Activated CD8-positive, alpha-beta T cell treated with anti-CD3 and anti-CD28 coated beads, Interleukin-2, amount 10 ng/mL, durations not matched to agents 7 days and 5 days (primary cell): ENCODE data around the gene XPC. TPM values are rescaled to one million over a fixed set of nuclear protein-coding genes. Genes with fewer than 3 reads are reported as not detected.
"Not testable (repeated sequence)": the region's sequence is repeated elsewhere in the genome, so short reads cannot be mapped to it uniquely, and the experiment has no call there.

Experiments
- ATAC-seq: fragments of 150-1000 bp; cut with Tn5 transposase; one replicate; pipeline ENCODE4 v1.10.0; 2021; ENCODE audit warnings: moderate library complexity
- CTCF ChIA-PET: fragments of 350-600 bp; sonication (Branson Sonifier 250); formaldehyde crosslinking; loops from one replicate; lab custom pipeline; 2021; ENCODE audit warnings: antibody characterized with exemption; lab: Charles Lee
- POLR2A ChIA-PET: fragments of 350-600 bp; sonication (Branson Sonifier 250); formaldehyde crosslinking; loops from one replicate; lab custom pipeline; 2021; ENCODE audit warnings: antibody characterized with exemption; lab: Charles Lee
- DNase-seq: peaks from one replicate; pipeline ENCODE4 v3.0.0-alpha.2; 2020
- H3K27ac Mint-ChIP-seq: one replicate; pipeline ENCODE4 v1.8.0; 2021; ENCODE audit warnings: mild to moderate bottlenecking, mixed read lengths
- H3K27me3 Mint-ChIP-seq: one replicate; pipeline ENCODE4 v1.8.0; 2021; ENCODE audit warnings: low read depth, mixed read lengths
- H3K36me3 Mint-ChIP-seq: one replicate; pipeline ENCODE4 v1.8.0; 2021; ENCODE audit warnings: low read depth, mixed read lengths
- H3K4me1 Mint-ChIP-seq: one replicate; pipeline ENCODE4 v1.8.0; 2021; ENCODE audit warnings: low read depth, mixed read lengths
- H3K4me3 Mint-ChIP-seq: one replicate; pipeline ENCODE4 v1.8.0; 2021; ENCODE audit warnings: mild to moderate bottlenecking, mixed read lengths
- H3K9me3 Mint-ChIP-seq: one replicate; pipeline ENCODE4 v1.8.0; 2022; ENCODE audit warnings: mixed read lengths; ENCODE audit not compliant: insufficient read depth
- total RNA-seq, 2 experiments: library from RNA; stranded (reverse); gene quantifications; one replicate each; pipeline ENCODE4 v1.2.3, GENCODE V29; 2021

XPC gene
- total RNA-seq = 10 to 100 TPM; 29.4 to 31.6 TPM

DNA sequence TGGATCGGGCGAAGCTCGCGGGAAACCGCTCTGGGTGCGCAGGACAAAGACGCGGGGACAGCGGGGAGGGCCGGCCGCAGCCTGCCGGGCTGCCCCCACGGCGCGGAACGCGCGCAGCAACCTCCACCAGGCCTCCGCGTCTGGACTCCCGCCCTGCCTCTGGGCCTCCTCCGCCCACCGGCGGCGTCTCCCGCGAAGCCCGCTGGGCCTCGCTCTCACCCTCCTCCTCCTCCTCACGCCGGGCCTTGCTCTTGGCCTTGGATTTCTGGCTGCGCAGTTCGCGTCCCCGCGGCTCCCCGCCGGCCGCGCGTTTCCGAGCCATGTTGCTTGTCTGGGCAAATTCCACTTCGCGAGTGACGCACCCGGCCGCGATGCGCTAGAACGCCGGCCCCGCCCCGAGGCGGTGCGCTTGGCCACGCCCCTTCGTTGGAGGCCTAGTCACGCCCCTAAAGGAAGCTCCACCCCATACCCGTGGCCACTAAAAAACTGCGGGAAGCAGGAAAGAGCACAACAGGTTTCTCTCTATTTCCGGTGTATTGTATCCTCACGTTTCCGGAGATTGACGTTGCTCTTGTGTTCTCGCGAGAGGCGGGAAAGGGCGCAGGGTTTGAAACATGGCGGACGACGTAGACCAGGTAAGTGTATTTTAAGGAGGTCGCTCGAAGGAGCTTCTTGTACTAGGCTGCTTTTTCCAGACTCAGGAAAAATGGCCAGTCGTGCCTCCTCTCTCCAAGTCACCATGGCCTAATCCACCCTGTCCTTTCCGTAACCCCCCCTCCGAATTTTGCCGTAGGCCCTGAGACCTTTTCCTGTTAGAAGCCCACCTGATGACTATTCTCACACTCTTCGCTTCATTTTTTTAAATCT lies at the start of gene XPC, which contains the start of gene LSM3:
Gene XPC (minus strand): TSS at position 355 of the 867 bp plus-strand sequence. CDS start 33 bp downstream, at position 322.
Gene LSM3 (plus strand): TSS at position 571 of the 867 bp plus-strand sequence. CDS start 44 bp downstream, at position 615.
- ChIA-PET POLR2A (interaction anchor here (0.6 to 3.7 kb wide), 20 partner anchors 9 to 474 kb away, joined by 3 to 60 read pairs (median 6); partner anchors contain the start of genes CCDC174, CHCHD4, SLC6A6 and TMEM43), CTCF (interaction anchor here (1.0 to 3.3 kb wide), 13 partner anchors 8 to 521 kb away, joined by 3 to 22 read pairs (median 4); partner anchors contain the start of genes CHCHD4 and TMEM43)
- H3K27ac Mint-ChIP-seq = peak within 1 kb of the TSS; percentile 99
- peak; percentile 97 for DNase-seq
- H3K27me3 Mint-ChIP-seq = no peaks in the 10 kb centered on the region
- ATAC-seq = peak; percentile 91
- no peaks in the 10 kb centered on the region for H3K9me3 Mint-ChIP-seq
- H3K36me3 Mint-ChIP-seq = peaks cover 29% of the 10 kb centered on the region
- H3K4me3 Mint-ChIP-seq = peak within 1 kb of the TSS; percentile 98
- peaks cover 62% of the 10 kb centered on the region for H3K4me1 Mint-ChIP-seq

DNA sequence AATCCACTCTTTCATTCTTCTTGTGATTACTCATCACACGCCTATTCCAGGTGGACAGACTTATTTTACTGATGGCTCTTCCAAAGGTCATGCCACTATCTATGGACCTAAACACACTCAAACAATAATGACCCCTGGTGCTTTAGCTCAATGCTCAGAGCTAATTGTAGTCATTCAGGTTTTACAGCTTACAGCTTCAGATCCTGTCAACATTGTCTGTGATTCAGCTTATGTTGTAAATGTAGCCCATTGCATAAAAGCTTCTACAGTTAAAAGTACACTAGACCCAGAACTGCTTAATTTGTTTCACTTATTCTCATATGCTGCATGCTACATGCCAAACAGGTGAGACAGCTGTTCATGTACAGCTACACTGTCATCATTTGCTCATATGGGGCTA lies 49.5 kb upstream of the XPC start:
- H3K4me1 Mint-ChIP-seq = peaks cover 4% of the 10 kb centered on the region
- ATAC-seq (no peak), DNase-seq (no peak)
- no peaks in the 10 kb centered on the region for H3K9me3 Mint-ChIP-seq
- ChIA-PET CTCF (interaction anchor here (1.3 to 2.0 kb wide), 2 partner anchors 24 to 34 kb away, joined by 5 to 6 read pairs; no protein-coding TSS in a partner anchor), POLR2A (no interaction called here)
- peaks cover 22% of the 10 kb centered on the region for H3K27me3 Mint-ChIP-seq
- no peak overlapping the region for H3K27ac Mint-ChIP-seq
- no peaks in the 10 kb centered on the region for H3K36me3 Mint-ChIP-seq
- no peak overlapping the region for H3K4me3 Mint-ChIP-seq

DNA sequence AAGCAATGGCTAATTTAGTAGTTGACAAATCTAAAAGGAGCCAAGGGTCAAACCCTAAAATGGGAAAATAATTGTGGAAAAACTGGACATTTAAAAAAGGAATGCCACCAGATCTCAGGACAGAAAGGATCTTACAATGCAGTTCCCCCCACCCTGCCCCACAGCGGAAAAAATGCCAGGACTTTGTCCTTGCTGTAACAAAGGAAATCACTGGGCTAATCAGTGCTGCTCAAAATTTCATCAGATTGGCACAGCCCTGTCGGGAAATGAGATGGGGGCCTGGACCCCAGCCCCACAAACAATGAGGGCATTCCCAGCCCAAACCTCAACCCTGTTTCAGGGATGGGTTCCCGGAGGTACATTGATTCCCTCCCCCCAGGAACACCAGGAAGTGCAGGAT lies 48.0 kb upstream of the XPC start:
- H3K27ac Mint-ChIP-seq, POLR2A ChIA-PET: not testable (repeated sequence)

GRCh38 chr3:14225421-14225820 lies 47.0 kb upstream of the XPC start:
- ATAC-seq = no peak
- Mint-ChIP-seq H3K27me3 (peaks cover 12% of the 10 kb centered on the region), H3K9me3 (peaks cover 8% of the 10 kb centered on the region), H3K27ac (no peak overlapping the region), H3K36me3 (peaks cover 2% of the 10 kb centered on the region), H3K4me3 (no peak overlapping the region), H3K4me1 (no peaks in the 10 kb centered on the region)
- no peak for DNase-seq
- ChIA-PET POLR2A (no interaction called here), CTCF (no interaction called here)

More for the DNA sequence above, 48.0 kb upstream of the XPC start:
- CTCF ChIA-PET, H3K4me3 Mint-ChIP-seq, H3K36me3 Mint-ChIP-seq, H3K4me1 Mint-ChIP-seq, DNase-seq, ATAC-seq, H3K9me3 Mint-ChIP-seq: not testable (repeated sequence)
- H3K27me3 Mint-ChIP-seq = peaks cover 17% of the 10 kb centered on the region

- peaks cover 2% of the 10 kb centered on the region for H3K36me3 Mint-ChIP-seq
- no peak for ATAC-seq
- no peak overlapping the region for H3K4me3 Mint-ChIP-seq
- no peak overlapping the region for H3K27ac Mint-ChIP-seq
- H3K4me1 Mint-ChIP-seq = no peaks in the 10 kb centered on the region
- H3K27me3 Mint-ChIP-seq = peaks cover 12% of the 10 kb centered on the region
- CTCF ChIA-PET = no interaction called here
- POLR2A ChIA-PET = no interaction called here
- no peak for DNase-seq
- peaks cover 8% of the 10 kb centered on the region for H3K9me3 Mint-ChIP-seq
These were observed 46.5 kb upstream of the XPC start for GRCh38 chr3:14224895-14225294.

GRCh38 chr3:14223595-14223994 lies 45.2 kb upstream of the XPC start:
- Mint-ChIP-seq H3K27me3 (peaks cover 12% of the 10 kb centered on the region), H3K27ac (no peak overlapping the region), H3K4me3 (no peak overlapping the region), H3K36me3 (peaks cover 2% of the 10 kb centered on the region), H3K9me3 (peaks cover 8% of the 10 kb centered on the region), H3K4me1 (no peaks in the 10 kb centered on the region)
- DNase-seq (no peak), ATAC-seq (no peak)
- ChIA-PET CTCF (interaction anchor here (3.3 kb wide), 1 partner anchor 20 kb away, joined by 13 read pairs; no protein-coding TSS in a partner anchor), POLR2A (no interaction called here)

GRCh38 chr3:14222900-14223594 lies 44.6 kb upstream of the XPC start:
- CTCF ChIA-PET = interaction anchor here (3.3 kb wide), 1 partner anchor 19 kb away, joined by 13 read pairs; no protein-coding TSS in a partner anchor
- no peak overlapping the region for H3K4me3 Mint-ChIP-seq
- POLR2A ChIA-PET = no interaction called here
- no peak for DNase-seq
- ATAC-seq = no peak
- peaks cover 2% of the 10 kb centered on the region for H3K36me3 Mint-ChIP-seq
- H3K4me1 Mint-ChIP-seq = no peaks in the 10 kb centered on the region
- H3K27me3 Mint-ChIP-seq = peaks cover 13% of the 10 kb centered on the region
- H3K27ac Mint-ChIP-seq = no peak overlapping the region
- peaks cover 8% of the 10 kb centered on the region for H3K9me3 Mint-ChIP-seq

DNA sequence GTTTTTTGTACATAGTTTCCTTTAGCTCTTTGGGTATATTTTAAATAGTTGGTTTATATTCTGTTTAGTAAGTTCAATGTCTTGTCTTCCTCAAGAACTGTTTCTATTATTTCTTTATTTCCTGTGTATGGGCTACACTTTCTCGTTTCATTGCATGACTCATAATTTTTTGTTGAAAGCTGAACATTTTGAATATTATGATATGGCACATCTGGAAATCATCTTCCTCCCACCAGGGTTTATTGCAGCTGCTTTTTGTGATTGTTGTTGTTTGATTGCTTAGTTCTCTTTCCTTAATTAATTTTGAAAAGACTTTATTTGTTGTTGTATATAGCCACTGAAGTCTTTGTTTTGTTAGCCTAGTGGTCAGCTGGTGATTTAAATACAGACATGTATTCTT lies 44.1 kb upstream of the XPC start:
- Mint-ChIP-seq H3K9me3 (peaks cover 8% of the 10 kb centered on the region), H3K27me3 (peaks cover 13% of the 10 kb centered on the region), H3K27ac (no peak overlapping the region), H3K36me3 (peaks cover 2% of the 10 kb centered on the region), H3K4me3 (no peak overlapping the region), H3K4me1 (no peaks in the 10 kb centered on the region)
- CTCF ChIA-PET = interaction anchor here (3.3 kb wide), 1 partner anchor 19 kb away, joined by 13 read pairs; no protein-coding TSS in a partner anchor
- ATAC-seq = no peak
- DNase-seq = no peak
- POLR2A ChIA-PET = no interaction called here

GRCh38 chr3:14221902-14222301 lies 43.5 kb upstream of the XPC start:
- ChIA-PET POLR2A (no interaction called here), CTCF (interaction anchor here (3.3 kb wide), 1 partner anchor 18 kb away, joined by 13 read pairs; no protein-coding TSS in a partner anchor)
- Mint-ChIP-seq H3K36me3 (peaks cover 2% of the 10 kb centered on the region), H3K4me3 (no peak overlapping the region), H3K9me3 (peaks cover 8% of the 10 kb centered on the region), H3K27ac (no peak overlapping the region), H3K27me3 (peaks cover 13% of the 10 kb centered on the region), H3K4me1 (no peaks in the 10 kb centered on the region)
- ATAC-seq (no peak), DNase-seq (no peak)

- ChIA-PET CTCF (no interaction called here), POLR2A (no interaction called here)
- peaks cover 8% of the 10 kb centered on the region for H3K9me3 Mint-ChIP-seq
- no peak overlapping the region for H3K27ac Mint-ChIP-seq
- no peak overlapping the region for H3K4me3 Mint-ChIP-seq
- ATAC-seq (no peak), DNase-seq (no peak)
- peaks cover 2% of the 10 kb centered on the region for H3K36me3 Mint-ChIP-seq
- no peaks in the 10 kb centered on the region for H3K4me1 Mint-ChIP-seq
- H3K27me3 Mint-ChIP-seq = peaks cover 10% of the 10 kb centered on the region
These were observed 42.5 kb upstream of the XPC start for GRCh38 chr3:14220933-14221332.

DNA sequence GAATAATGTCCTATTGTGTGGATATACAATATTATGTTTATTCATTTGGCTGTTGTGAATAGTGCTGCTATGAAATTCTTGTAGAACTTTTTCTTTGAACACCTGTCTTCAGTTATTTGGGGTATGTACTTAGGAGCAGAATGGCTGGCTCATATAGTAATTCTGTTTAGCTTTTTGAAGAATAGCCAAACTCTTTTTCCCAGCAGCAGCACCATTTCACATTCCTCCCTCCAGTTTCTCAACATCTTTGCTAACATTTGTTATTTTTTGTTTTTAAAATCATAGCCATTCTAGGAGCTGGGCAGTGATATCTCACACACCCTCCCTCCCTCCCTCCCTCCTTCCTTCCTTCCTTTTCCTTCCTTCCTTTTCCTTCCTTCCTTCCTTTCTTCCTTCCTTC lies 40.0 kb upstream of the XPC start:
- no peak for ATAC-seq
- ChIA-PET CTCF (interaction anchor here (0.7 kb wide), 1 partner anchor 15 kb away, joined by 3 read pairs; no protein-coding TSS in a partner anchor), POLR2A (no interaction called here)
- Mint-ChIP-seq H3K27me3 (peaks cover 7% of the 10 kb centered on the region), H3K4me1 (no peaks in the 10 kb centered on the region), H3K36me3 (peaks cover 2% of the 10 kb centered on the region), H3K27ac (no peak overlapping the region), H3K9me3 (peaks cover 8% of the 10 kb centered on the region), H3K4me3 (no peak overlapping the region)
- DNase-seq = no peak
